Lower leg skin (tissue), 3 donors: ENCODE results near the gene CRNN.

Experiments used
- POLR2A ChIP-seq, 2 donors: fragments of 450-650 bp; IDR thresholded peaks; one replicate each; pipeline ENCODE4 v1.6.1; 2016 to 2017; ENCODE audit warnings: antibody characterized with exemption in 2 of 2, mild to moderate bottlenecking in 1 of 2, moderate library complexity in 1 of 2
- TF ChIP-seq, protein P1 (sequence below), 3 donors: fragments of 450-650 bp; IDR thresholded peaks; one replicate each; pipeline ENCODE4 v1.5.1; 2016; ENCODE audit warnings: antibody characterized with exemption in 3 of 3, mild to moderate bottlenecking in 3 of 3, moderate library complexity in 2 of 3

DNA sequence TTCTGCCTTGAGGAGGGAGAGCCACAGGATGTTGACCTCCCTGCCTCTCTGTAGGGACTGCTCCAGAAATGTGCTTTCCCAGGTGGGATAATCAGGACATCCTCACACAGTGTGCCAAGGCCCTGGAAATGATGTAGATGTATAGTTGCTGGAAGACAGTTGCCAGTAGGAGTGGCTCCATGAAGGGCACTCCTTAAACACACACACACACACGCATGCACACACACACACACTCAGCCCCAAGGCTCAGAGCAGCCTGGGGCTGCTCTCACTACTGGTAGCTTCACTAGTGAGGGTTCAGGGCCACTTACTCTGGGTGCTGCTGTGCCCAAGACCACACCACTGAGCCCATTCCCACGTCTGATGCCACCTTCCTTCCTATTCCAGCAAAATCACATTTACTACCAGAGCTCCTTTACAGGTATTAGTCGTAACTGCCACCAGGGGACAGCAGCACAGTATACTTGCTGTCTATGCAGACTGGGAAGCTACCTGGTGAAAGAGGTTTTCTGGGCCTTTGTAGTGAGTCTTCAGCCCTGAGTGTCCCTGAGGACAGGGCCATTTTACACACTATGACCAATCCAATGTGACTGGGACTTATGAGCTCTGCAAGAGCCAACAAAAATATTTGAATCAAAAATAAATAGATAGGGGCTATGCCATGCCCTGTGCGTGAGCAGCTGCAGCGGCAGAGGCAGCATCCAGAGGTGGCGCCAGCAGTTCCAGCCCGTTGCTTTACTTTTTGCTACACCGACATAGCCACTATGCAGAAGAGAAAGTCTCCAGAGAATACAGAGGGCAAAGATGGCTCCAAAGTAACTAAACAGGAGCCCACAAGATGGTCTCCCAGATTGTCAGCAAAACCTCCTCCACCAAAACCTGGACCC lies 15.0 kb downstream of the CRNN start:
- TF ChIP-seq, protein P1, sequence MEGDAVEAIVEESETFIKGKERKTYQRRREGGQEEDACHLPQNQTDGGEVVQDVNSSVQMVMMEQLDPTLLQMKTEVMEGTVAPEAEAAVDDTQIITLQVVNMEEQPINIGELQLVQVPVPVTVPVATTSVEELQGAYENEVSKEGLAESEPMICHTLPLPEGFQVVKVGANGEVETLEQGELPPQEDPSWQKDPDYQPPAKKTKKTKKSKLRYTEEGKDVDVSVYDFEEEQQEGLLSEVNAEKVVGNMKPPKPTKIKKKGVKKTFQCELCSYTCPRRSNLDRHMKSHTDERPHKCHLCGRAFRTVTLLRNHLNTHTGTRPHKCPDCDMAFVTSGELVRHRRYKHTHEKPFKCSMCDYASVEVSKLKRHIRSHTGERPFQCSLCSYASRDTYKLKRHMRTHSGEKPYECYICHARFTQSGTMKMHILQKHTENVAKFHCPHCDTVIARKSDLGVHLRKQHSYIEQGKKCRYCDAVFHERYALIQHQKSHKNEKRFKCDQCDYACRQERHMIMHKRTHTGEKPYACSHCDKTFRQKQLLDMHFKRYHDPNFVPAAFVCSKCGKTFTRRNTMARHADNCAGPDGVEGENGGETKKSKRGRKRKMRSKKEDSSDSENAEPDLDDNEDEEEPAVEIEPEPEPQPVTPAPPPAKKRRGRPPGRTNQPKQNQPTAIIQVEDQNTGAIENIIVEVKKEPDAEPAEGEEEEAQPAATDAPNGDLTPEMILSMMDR (IDR thresholded peaks at IDR 0.05): no peak
- no peak for TF ChIP-seq POLR2A (IDR thresholded peaks at IDR 0.05)
